Amygdala (tissue), 56 donors: ENCODE data around the gene HS6ST3.

Source experiments
- DNase-seq, 56 donors: peaks; one replicate each; lab custom pipeline; 2025; lab: John Stamatoyannopoulos, UW

HS6ST3 gene

GRCh38 chr13:96421314-96421713, 331.4 kb downstream of the HS6ST3 start:
- DNase-seq: no peak

- no peak for DNase-seq
These were observed 332.1 kb downstream of the HS6ST3 start for GRCh38 chr13:96422002-96422401.

- no peak for DNase-seq
These were observed 336.3 kb downstream of the HS6ST3 start for GRCh38 chr13:96426167-96426566.

- no peak for DNase-seq
These were observed 339.0 kb downstream of the HS6ST3 start for GRCh38 chr13:96428911-96429310.

GRCh38 chr13:96431044-96431581, 341.2 kb downstream of the HS6ST3 start:
- DNase-seq: no peak

GRCh38 chr13:96444676-96445075, 354.8 kb downstream of the HS6ST3 start:
- no peak for DNase-seq

GRCh38 chr13:96449920-96450319, 360.0 kb downstream of the HS6ST3 start:
- no peak for DNase-seq

- no peak for DNase-seq
These were observed 360.6 kb downstream of the HS6ST3 start for GRCh38 chr13:96450326-96451020.

GRCh38 chr13:96454466-96454865, 364.6 kb downstream of the HS6ST3 start:
- DNase-seq: no peak

- no peak for DNase-seq
These were observed 370.7 kb downstream of the HS6ST3 start for GRCh38 chr13:96460609-96461008.

- DNase-seq: no peak
These were observed 383.7 kb downstream of the HS6ST3 start for GRCh38 chr13:96473526-96474180.

GRCh38 chr13:96474181-96474557, 384.3 kb downstream of the HS6ST3 start:
- no peak for DNase-seq

- no peak for DNase-seq
These were observed 385.2 kb downstream of the HS6ST3 start for GRCh38 chr13:96475103-96475502.

- DNase-seq: no peak
These were observed 391.6 kb downstream of the HS6ST3 start for GRCh38 chr13:96481482-96481881.

- no peak for DNase-seq
These were observed 400.6 kb downstream of the HS6ST3 start for GRCh38 chr13:96490496-96490989.

- DNase-seq: no peak
These were observed 401.2 kb downstream of the HS6ST3 start for GRCh38 chr13:96491103-96491502.

GRCh38 chr13:96492766-96493165, 402.9 kb downstream of the HS6ST3 start:
- DNase-seq: peak in 11 of 56 donors; percentile 0 to 22 (median 4)

GRCh38 chr13:96499656-96500055, 409.7 kb downstream of the HS6ST3 start:
- DNase-seq: no peak

- no peak for DNase-seq
These were observed 411.0 kb downstream of the HS6ST3 start for GRCh38 chr13:96500953-96501352.

GRCh38 chr13:96503481-96503880, 413.6 kb downstream of the HS6ST3 start:
- no peak for DNase-seq

GRCh38 chr13:96511587-96511986, 421.7 kb downstream of the HS6ST3 start:
- no peak for DNase-seq

GRCh38 chr13:96519380-96519779, 429.5 kb downstream of the HS6ST3 start:
- no peak for DNase-seq
